ENCODE results near the gene TXNDC2. TPM values are rescaled to one million over a fixed set of nuclear protein-coding genes. Genes with fewer than 3 reads are reported as not detected.

The TXNDC2 gene
- total RNA-seq, 1 donor from 2014 or later = 0.49 TPM

DNA sequence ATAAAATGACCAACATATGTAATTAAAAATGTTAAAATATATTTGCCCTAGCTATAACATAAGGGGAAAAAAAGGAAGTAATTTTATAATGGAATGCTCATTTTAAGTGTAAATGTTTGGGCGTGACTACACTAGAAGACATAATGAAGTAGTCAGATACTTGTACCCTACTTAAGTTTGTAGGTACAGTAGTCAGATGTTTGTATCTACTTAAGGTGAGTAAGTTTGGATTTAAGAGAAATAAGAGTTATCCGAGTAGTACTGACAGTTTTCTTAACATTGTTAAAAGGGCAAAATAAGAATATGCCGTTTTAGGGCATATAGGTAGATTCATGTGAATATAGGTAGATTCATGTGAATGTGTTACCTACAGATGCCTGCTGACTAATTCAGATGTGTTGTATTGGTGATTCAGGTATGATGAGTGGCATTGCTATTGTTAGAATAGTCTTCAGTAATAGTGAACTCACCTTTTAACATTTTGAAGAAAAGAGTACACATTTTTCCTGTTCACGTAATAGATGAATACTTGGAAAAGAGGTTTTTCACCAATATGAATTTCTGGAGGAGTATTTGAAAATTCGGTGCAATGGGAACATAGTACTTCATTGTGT lies 43.0 kb downstream of the TXNDC2 start:
- intact Hi-C loops (cut with DNase I) = no loop called here
- peaks cover 83% of the 10 kb centered on the region for H3K4me1 ChIP-seq

DNA sequence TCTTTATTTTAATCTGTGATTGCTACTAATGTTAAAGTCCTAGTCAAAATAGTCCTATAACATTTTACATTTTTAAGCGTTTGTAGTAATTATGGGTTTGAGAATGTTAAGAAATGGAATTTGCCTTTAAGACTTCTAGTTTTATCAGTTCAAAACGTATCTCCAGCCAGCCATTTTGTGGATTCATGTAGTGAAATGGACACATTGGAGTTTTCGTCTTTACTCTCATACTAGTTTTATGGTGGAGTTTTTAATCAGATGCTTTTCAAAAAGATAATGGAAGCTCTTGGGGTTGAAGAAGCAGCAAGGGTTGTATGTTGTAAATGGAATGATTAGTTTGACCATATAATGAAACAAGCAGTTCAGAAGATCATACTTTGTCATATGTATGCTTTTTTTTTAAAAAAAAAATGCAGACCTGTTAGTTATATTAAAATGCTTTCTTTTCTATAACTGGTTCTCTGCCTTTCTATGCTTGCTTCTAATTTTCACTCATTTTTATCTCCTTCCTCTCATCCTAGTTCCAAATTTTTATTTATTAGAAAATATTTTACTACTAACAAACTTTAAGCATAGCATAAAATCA lies 44.6 kb downstream of the TXNDC2 start:
- TF ChIP-seq, protein P1, sequence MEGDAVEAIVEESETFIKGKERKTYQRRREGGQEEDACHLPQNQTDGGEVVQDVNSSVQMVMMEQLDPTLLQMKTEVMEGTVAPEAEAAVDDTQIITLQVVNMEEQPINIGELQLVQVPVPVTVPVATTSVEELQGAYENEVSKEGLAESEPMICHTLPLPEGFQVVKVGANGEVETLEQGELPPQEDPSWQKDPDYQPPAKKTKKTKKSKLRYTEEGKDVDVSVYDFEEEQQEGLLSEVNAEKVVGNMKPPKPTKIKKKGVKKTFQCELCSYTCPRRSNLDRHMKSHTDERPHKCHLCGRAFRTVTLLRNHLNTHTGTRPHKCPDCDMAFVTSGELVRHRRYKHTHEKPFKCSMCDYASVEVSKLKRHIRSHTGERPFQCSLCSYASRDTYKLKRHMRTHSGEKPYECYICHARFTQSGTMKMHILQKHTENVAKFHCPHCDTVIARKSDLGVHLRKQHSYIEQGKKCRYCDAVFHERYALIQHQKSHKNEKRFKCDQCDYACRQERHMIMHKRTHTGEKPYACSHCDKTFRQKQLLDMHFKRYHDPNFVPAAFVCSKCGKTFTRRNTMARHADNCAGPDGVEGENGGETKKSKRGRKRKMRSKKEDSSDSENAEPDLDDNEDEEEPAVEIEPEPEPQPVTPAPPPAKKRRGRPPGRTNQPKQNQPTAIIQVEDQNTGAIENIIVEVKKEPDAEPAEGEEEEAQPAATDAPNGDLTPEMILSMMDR (IDR thresholded peaks at IDR 0.05) = no peak
- no peak for TF ChIP-seq POLR2A (IDR thresholded peaks at IDR 0.05)
- no peak for TF ChIP-seq POLR2AphosphoS5 (IDR thresholded peaks at IDR 0.05; ENCODE audit: insufficient read depth in 1 of 2, low read depth in 1 of 2)
- Histone ChIP-seq H3K36me3 (peaks cover 0 to 17% of the 10 kb centered on the region in 2 donors), H3K4me1 (peaks cover 71% of the 10 kb centered on the region), H3K27me3 (no peaks in the 10 kb centered on the region), H3K9me3 (no peaks in the 10 kb centered on the region), H3K4me3 (no peak overlapping the region), H3K27ac (no peak overlapping the region)
- intact Hi-C loops (cut with DNase I) = no loop called here
- DNase-seq (ENCODE audit: extremely low spot score in 2 of 2) = no peak

More for the DNA sequence above, 43.0 kb downstream of the TXNDC2 start:
- Histone ChIP-seq H3K36me3 (peaks cover 0 to 9% of the 10 kb centered on the region in 2 donors), H3K9me3 (no peaks in the 10 kb centered on the region), H3K4me3 (no peak overlapping the region), H3K27ac (no peak overlapping the region), H3K27me3 (no peaks in the 10 kb centered on the region)
- TF ChIP-seq, protein P1 (IDR thresholded peaks at IDR 0.05) = no peak
- TF ChIP-seq POLR2A (IDR thresholded peaks at IDR 0.05) = no peak
- TF ChIP-seq POLR2AphosphoS5 (IDR thresholded peaks at IDR 0.05; ENCODE audit: insufficient read depth in 1 of 2, low read depth in 1 of 2) = no peak
- DNase-seq (ENCODE audit: extremely low spot score in 2 of 2) = no peak

DNA sequence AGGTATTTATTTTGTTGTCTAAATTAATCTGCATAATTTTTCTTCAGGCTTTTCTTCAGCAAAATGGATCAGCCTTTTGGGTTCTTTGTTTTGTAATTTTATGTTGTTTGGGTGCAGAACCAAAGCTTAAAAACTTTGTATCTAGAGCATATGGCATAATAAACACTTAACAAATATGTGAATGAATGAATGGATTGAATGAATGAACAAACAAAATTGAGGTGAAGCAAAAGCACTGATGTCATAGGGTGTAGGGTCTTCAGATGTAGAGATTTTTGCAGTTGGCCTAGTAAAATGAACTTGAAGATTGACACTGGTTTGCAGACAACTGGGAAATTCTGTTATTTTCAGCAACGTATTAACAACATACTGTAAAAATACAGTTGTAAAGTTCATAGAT lies 45.4 kb downstream of the TXNDC2 start:
- no peak overlapping the region for H3K4me3 ChIP-seq

DNA sequence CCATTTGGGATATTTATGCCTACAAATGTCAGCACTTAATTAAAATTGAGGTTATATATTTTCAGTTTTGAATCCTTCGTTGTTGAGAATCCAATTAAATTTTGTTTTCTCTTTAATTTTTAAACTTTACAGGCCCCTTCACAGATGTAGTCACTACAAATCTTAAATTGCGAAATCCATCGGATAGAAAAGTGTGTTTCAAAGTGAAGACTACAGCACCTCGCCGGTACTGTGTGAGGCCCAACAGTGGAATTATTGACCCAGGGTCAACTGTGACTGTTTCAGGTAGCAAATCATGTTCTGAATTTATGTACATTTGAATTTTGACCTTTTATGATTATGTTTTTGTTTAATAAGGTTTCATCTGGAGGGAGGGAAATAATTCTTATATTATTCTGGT lies 45.9 kb downstream of the TXNDC2 start:
- peaks cover 0 to 20% of the 10 kb centered on the region in 2 donors for H3K36me3 ChIP-seq
- H3K27ac ChIP-seq = no peak overlapping the region
- no peak overlapping the region for H3K4me3 ChIP-seq
- H3K4me1 ChIP-seq = peaks cover 58% of the 10 kb centered on the region
- H3K9me3 ChIP-seq = no peaks in the 10 kb centered on the region
- DNase-seq (ENCODE audit: extremely low spot score in 2 of 2) = no peak
- TF ChIP-seq, protein P1 (IDR thresholded peaks at IDR 0.05) = no peak
- no peak for TF ChIP-seq POLR2A (IDR thresholded peaks at IDR 0.05)
- TF ChIP-seq POLR2AphosphoS5 (IDR thresholded peaks at IDR 0.05; ENCODE audit: insufficient read depth in 1 of 2, low read depth in 1 of 2) = no peak
- intact Hi-C loops (cut with DNase I) = no loop called here
- H3K27me3 ChIP-seq = no peaks in the 10 kb centered on the region

More for the DNA sequence above, 45.4 kb downstream of the TXNDC2 start:
- Histone ChIP-seq H3K9me3 (no peaks in the 10 kb centered on the region), H3K36me3 (peaks cover 0 to 20% of the 10 kb centered on the region in 2 donors), H3K27me3 (no peaks in the 10 kb centered on the region), H3K27ac (no peak overlapping the region), H3K4me1 (peaks cover 64% of the 10 kb centered on the region)
- TF ChIP-seq POLR2A (IDR thresholded peaks at IDR 0.05) (no peak), POLR2AphosphoS5 (IDR thresholded peaks at IDR 0.05; ENCODE audit: insufficient read depth in 1 of 2, low read depth in 1 of 2) (no peak)
- TF ChIP-seq, protein P1 (IDR thresholded peaks at IDR 0.05) = no peak
- intact Hi-C loops (cut with DNase I) = no loop called here
- DNase-seq (ENCODE audit: extremely low spot score in 2 of 2) = no peak

DNA sequence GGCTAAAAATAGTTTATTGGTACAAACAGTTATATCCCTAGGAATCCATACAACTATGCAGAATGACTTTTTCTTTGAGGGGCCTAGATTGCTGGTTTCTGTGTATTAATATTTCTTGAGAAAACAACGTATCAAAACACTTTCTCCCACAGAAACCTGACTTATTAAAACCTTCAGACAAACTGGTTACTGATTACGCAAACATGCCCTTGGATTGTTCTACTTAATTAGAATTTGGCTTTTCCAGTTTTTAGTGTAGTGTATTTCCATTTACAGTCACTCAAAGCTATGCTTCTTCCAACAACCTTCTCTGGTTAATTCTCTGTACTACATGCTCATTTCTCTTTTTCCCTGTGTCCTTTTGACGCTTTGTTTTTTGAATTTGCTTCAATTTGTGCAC lies 48.1 kb downstream of the TXNDC2 start:
- Histone ChIP-seq H3K27ac (no peak overlapping the region), H3K36me3 (peaks cover 0 to 33% of the 10 kb centered on the region in 2 donors), H3K4me1 (peaks cover 36% of the 10 kb centered on the region), H3K9me3 (no peaks in the 10 kb centered on the region), H3K4me3 (no peak overlapping the region), H3K27me3 (no peaks in the 10 kb centered on the region)
- DNase-seq (ENCODE audit: extremely low spot score in 2 of 2) = no peak
- intact Hi-C loops (cut with DNase I) = no loop called here
- TF ChIP-seq, protein P1 (IDR thresholded peaks at IDR 0.05) = no peak
- no peak for TF ChIP-seq POLR2AphosphoS5 (IDR thresholded peaks at IDR 0.05; ENCODE audit: insufficient read depth in 1 of 2, low read depth in 1 of 2)
- TF ChIP-seq POLR2A (IDR thresholded peaks at IDR 0.05) = no peak
